Activated B cell treated with CpG ODN at 0.5 μM for 24 hours (primary cell): ENCODE measurements around the gene GLT8D1. TPM values are rescaled to one million over a fixed set of nuclear protein-coding genes. Genes with fewer than 3 reads are reported as not detected.

Source experiments
- ATAC-seq: fragments of 200-7000 bp; cut with Tn5 transposase; one replicate; pipeline ENCODE4 v1.10.0; 2021; ENCODE audit warnings: low read depth, mild to moderate bottlenecking, moderate library complexity
- CTCF ChIA-PET: fragments of 350-600 bp; sonication (Branson Sonifier 250); formaldehyde crosslinking; loops from one replicate; lab custom pipeline; 2021; ENCODE audit warnings: antibody characterized with exemption; lab: Charles Lee
- POLR2A ChIA-PET: fragments of 350-600 bp; sonication (Branson Sonifier 250); formaldehyde crosslinking; loops from one replicate; lab custom pipeline; 2021; ENCODE audit warnings: antibody characterized with exemption; lab: Charles Lee
- DNase-seq: peaks from one replicate; pipeline ENCODE4 v3.0.0; 2022
- H3K27ac Mint-ChIP-seq: one replicate; pipeline ENCODE4 v1.8.0; 2020; ENCODE audit warnings: mixed read lengths
- H3K27me3 Mint-ChIP-seq: one replicate; pipeline ENCODE4 v1.8.0; 2021; ENCODE audit warnings: mixed read lengths
- H3K36me3 Mint-ChIP-seq: one replicate; pipeline ENCODE4 v1.8.0; 2021; ENCODE audit warnings: low read depth, mixed read lengths
- H3K4me1 Mint-ChIP-seq: one replicate; pipeline ENCODE4 v1.8.0; 2021; ENCODE audit warnings: mixed read lengths
- H3K4me3 Mint-ChIP-seq: one replicate; pipeline ENCODE4 v1.8.0; 2020; ENCODE audit warnings: mild to moderate bottlenecking, mixed read lengths
- H3K9me3 Mint-ChIP-seq: one replicate; pipeline ENCODE4 v1.8.0; 2020; ENCODE audit warnings: mixed read lengths
- intact Hi-C: fragments of 100-400 bp; cut with micrococcal nuclease; formaldehyde crosslinking; loops from one replicate; pipeline ENCODE4 v1.15.1; 2024
- total RNA-seq: library from RNA; stranded (reverse); gene quantifications from 2 replicates; pipeline ENCODE4 v1.2.3, GENCODE V29; 2022
- TF ChIP-seq, protein P1 (sequence below): fragments of 200-600 bp; IDR thresholded peaks from one replicate; pipeline ENCODE4 v1.8.0; 2022; ENCODE audit warnings: antibody characterized with exemption, mild to moderate bottlenecking

GLT8D1 gene, protein sequence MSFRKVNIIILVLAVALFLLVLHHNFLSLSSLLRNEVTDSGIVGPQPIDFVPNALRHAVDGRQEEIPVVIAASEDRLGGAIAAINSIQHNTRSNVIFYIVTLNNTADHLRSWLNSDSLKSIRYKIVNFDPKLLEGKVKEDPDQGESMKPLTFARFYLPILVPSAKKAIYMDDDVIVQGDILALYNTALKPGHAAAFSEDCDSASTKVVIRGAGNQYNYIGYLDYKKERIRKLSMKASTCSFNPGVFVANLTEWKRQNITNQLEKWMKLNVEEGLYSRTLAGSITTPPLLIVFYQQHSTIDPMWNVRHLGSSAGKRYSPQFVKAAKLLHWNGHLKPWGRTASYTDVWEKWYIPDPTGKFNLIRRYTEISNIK
- total RNA-seq, result 20.4 and 22.2 TPM in 2 replicates

- intact Hi-C loops, result loop anchor here (1.0 to 5.0 kb wide), 5 partner anchors 20 to 764 kb away; partner anchors contain the start of genes GNL3, NEK4, NISCH and PARP3
- CTCF ChIA-PET, result no interaction called here
- TF ChIP-seq, protein P1, sequence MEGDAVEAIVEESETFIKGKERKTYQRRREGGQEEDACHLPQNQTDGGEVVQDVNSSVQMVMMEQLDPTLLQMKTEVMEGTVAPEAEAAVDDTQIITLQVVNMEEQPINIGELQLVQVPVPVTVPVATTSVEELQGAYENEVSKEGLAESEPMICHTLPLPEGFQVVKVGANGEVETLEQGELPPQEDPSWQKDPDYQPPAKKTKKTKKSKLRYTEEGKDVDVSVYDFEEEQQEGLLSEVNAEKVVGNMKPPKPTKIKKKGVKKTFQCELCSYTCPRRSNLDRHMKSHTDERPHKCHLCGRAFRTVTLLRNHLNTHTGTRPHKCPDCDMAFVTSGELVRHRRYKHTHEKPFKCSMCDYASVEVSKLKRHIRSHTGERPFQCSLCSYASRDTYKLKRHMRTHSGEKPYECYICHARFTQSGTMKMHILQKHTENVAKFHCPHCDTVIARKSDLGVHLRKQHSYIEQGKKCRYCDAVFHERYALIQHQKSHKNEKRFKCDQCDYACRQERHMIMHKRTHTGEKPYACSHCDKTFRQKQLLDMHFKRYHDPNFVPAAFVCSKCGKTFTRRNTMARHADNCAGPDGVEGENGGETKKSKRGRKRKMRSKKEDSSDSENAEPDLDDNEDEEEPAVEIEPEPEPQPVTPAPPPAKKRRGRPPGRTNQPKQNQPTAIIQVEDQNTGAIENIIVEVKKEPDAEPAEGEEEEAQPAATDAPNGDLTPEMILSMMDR, result no peak
Measured at GRCh38 chr3:52705688-52706686, at the start of gene GLT8D1, which contains the start of gene SPCS1. Gene GLT8D1 (minus strand): TSS chr3:52705791. CDS start chr3:52700460, 5,331 bp downstream. Gene SPCS1 (plus strand): TSS chr3:52706106. CDS start chr3:52706247, 141 bp downstream.

GRCh38 chr3:52754373-52754772 is 48.8 kb upstream of the GLT8D1 start:
- ChIA-PET POLR2A (no interaction called here), CTCF (no interaction called here)
- Mint-ChIP-seq H3K27ac (no peak overlapping the region), H3K4me1 (no peaks in the 10 kb centered on the region), H3K36me3 (peaks cover 80% of the 10 kb centered on the region), H3K9me3 (no peaks in the 10 kb centered on the region), H3K4me3 (no peak overlapping the region), H3K27me3 (no peaks in the 10 kb centered on the region)
- TF ChIP-seq, protein P1, result no peak
- no peak for DNase-seq
- intact Hi-C loops, result no loop called here
- no peak for ATAC-seq

More at GRCh38 chr3:52705688-52706686, at the start of gene GLT8D1, which contains the start of gene SPCS1:
- no peaks in the 10 kb centered on the region for H3K9me3 Mint-ChIP-seq
- peaks cover 26% of the 10 kb centered on the region for H3K36me3 Mint-ChIP-seq
- H3K27me3 Mint-ChIP-seq, result no peaks in the 10 kb centered on the region
- ATAC-seq (peak; percentile 87), DNase-seq (peak; percentile 87)
- H3K4me3 Mint-ChIP-seq, result peak within 1 kb of the TSS; percentile 94
- H3K27ac Mint-ChIP-seq, result peak within 1 kb of the TSS; percentile 92
- H3K4me1 Mint-ChIP-seq, result peaks cover 48% of the 10 kb centered on the region
- POLR2A ChIA-PET, result interaction anchor here (0.6 to 3.2 kb wide), 12 partner anchors 9 to 1206 kb away, joined by 3 to 26 read pairs (median 5); partner anchors contain the start of genes GNL3, NEK4, PBRM1 and SFMBT1

DNA sequence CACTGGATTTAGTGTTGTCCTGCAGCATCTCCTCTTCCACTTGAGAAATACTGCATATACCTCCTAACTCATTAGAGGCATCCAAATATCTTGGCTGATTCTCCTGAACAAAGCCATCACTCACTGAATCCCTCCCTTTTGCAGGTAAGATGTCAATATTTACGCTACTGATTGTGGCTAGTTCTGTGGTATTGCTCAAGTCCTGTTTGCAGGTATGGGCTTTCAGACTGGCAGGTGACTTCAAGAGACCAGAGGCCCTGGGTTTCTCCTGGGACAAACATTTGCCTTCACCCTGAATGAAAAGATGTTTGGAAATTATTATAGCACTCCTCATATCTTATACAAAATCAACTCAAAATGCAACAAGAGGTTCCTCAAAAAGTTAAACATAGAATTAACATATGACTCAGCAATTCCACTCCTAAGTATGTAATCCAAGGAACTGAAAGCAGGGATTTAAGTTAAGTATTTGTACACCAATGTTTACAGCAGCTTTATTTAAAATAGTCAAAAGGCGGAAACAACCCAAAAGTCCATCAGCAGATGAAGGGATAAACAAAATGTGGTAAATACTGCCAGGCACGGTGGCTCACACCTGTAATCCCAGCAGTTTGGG is 46.6 kb upstream of the GLT8D1 start:
- POLR2A ChIA-PET, result no interaction called here
- Mint-ChIP-seq H3K4me1 (no peaks in the 10 kb centered on the region), H3K27me3 (no peaks in the 10 kb centered on the region), H3K9me3 (no peaks in the 10 kb centered on the region), H3K4me3 (no peak overlapping the region), H3K36me3 (peaks cover 79% of the 10 kb centered on the region), H3K27ac (no peak overlapping the region)
- no peak for ATAC-seq
- intact Hi-C loops, result no loop called here
- DNase-seq, result no peak
- TF ChIP-seq, protein P1, result no peak
- CTCF ChIA-PET, result no interaction called here

- ATAC-seq (no peak), DNase-seq (no peak)
- no peaks in the 10 kb centered on the region for H3K9me3 Mint-ChIP-seq
- peaks cover 67% of the 10 kb centered on the region for H3K36me3 Mint-ChIP-seq
- no peaks in the 10 kb centered on the region for H3K4me1 Mint-ChIP-seq
- TF ChIP-seq, protein P1, result no peak
- CTCF ChIA-PET, result interaction anchor here (0.9 to 1.0 kb wide), 3 partner anchors 55 to 190 kb away, joined by 3 to 4 read pairs (median 3); no protein-coding TSS in a partner anchor
- no peak overlapping the region for H3K4me3 Mint-ChIP-seq
- no peaks in the 10 kb centered on the region for H3K27me3 Mint-ChIP-seq
- POLR2A ChIA-PET, result no interaction called here
- intact Hi-C loops, result loop anchor here (2.0 kb wide), 1 partner anchor 243 kb away; no protein-coding TSS in a partner anchor
- H3K27ac Mint-ChIP-seq, result no peak overlapping the region
Measured at GRCh38 chr3:52743721-52744120, 38.1 kb upstream of the GLT8D1 start.
